HPDE6-E6E7 (cell line): ENCODE data around the gene MAP6D1.

ENCODE experiments used
- DNase-seq: peaks from one replicate; pipeline ENCODE4 v3.0.0; 2011; ENCODE audit warnings: missing footprints; ENCODE audit errors: extremely low spot score

MAP6D1 gene

DNA sequence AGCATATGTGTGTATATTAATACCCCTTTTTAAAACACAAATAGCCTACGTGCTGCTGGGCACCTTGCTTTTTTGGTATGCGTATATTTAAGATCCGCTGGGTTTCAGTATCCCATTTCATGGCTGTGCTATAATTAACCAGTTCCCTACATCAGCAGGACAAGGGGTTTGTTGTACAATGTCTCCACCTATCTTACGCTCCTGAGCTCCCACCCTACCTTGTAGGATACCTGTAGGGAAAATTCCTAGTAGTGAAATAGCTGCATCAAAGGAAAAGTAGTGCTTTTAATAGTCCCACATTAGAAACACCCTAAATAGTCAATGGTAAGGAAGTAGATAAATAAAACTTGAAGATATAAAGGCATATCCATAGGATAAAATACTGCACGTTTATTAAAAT is 1.4 kb downstream of the MAP6D1 start:
- DNase-seq = no peak

- no peak for DNase-seq
Observed at GRCh38 chr3:183822631-183823030, 2.7 kb downstream of the MAP6D1 start.

GRCh38 chr3:183819831-183820230 is 5.5 kb downstream of the MAP6D1 start:
- DNase-seq = no peak

DNA sequence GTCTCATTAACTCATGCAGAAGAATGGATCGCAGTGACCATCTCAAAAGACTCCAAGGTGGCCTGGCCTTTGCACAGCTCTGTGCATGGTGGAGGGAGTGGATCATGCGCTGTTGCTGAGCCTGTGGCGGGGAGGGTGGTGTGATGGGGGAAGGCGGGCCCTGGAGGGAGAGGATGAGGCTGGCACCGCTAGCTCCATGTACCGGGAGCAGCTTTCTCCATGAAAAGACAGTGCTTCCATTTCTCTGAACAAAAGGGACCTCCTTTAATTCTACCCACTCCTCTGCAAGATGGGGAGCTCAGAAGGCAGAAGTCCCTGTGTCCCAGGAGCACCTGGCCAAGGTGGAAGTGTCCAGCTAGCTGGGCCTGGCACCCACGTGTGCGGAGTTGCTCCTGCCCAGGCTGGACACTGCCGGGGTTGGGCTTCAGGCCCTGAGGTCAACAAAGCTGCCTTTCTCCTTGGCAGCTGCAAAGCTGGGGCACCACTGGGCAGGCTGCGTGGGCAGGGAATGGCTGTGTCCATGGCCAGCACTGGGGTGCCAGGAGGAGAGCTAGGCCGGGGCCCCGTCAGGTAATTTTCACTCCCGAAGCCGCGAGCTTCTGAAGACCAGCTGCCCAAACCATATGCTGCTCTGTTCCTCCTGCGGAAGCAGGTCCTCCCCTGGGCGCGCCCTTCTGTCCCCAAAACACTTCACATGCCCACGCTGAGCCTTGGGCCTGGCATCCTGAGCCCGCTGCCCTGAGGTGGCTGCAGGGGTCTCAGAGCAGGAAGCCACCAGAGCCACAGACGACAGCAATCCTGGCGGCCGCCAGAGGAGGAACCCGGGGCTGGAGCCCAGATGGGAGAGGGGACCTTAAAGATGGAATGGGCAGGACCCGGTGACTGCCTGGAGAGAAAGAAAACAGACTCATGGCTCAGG is 6.4 kb downstream of the MAP6D1 start:
- DNase-seq = no peak

- no peak for DNase-seq
Observed at GRCh38 chr3:183818041-183818620, 7.2 kb downstream of the MAP6D1 start.

- DNase-seq = no peak
Observed at GRCh38 chr3:183817639-183818038, 7.7 kb downstream of the MAP6D1 start.

- DNase-seq = no peak
Observed at GRCh38 chr3:183816681-183817510, 8.5 kb downstream of the MAP6D1 start.

GRCh38 chr3:183815951-183816475 is 9.4 kb downstream of the MAP6D1 start:
- DNase-seq = no peak

DNA sequence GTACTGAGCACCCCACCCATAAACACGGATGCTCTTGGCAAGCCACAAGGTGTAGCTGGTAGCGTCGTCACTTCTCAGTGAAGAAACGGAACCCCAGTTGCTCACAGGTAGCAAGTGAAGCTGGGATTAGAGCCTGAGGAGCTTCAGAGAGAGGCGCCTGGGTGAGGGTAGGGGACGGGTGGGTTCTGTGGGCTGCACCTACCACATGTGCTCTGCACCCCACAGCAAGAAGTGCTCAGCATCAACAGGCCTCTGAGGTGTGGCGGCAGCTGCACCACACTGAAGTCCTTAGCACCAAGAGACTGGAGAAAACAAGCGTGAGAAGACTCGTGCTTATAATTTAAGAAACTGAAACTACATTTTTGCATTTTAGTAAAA is 9.8 kb downstream of the MAP6D1 start:
- no peak for DNase-seq

GRCh38 chr3:183814240-183814639 is 11.1 kb downstream of the MAP6D1 start:
- no peak for DNase-seq

- peak; percentile 26 for DNase-seq
Observed at GRCh38 chr3:183812761-183813445, 12.5 kb downstream of the MAP6D1 start.

DNA sequence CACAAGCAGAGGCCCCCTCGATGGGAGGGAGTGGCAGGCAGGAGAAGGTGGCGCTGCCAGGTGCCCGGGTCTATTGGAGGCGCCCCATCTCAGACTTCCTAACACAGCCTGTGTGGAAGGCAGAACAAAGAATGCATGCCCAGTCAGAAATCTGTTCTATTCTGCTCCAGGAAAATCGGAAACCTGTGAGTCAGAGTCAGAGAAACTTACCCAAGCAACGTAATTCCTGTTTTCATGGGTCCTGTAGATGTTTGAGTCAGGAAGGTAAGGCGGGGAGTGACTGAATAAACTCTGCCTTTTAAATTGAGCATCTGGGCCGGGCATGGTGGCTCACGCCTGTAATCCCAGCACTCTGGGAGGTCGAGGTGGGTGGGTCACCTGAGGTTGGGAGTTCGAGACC is 13.7 kb downstream of the MAP6D1 start:
- peak; percentile 34 for DNase-seq

GRCh38 chr3:183810643-183811594 is 14.5 kb downstream of the MAP6D1 start:
- DNase-seq = no peak

DNA sequence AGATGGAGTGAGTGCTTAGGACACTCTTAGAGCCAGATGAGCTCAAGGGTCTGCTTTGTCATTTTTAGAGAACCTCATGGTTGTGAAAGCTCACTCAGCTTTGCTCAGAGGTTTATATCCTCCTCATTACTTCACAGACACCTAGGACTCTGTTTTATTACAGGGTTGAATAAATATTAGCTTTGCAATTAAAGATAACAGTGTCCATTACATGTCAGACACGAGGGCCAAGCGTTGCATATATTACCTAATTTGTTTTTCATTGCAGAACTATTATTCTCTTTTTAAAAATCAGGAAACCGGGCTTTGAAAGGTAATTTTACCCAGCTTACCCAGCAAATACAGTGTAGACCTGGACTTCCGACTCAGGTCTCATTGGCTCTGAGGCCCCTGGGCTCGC is 16.1 kb downstream of the MAP6D1 start:
- no peak for DNase-seq

GRCh38 chr3:183808355-183808754 is 17.0 kb downstream of the MAP6D1 start:
- no peak for DNase-seq

DNA sequence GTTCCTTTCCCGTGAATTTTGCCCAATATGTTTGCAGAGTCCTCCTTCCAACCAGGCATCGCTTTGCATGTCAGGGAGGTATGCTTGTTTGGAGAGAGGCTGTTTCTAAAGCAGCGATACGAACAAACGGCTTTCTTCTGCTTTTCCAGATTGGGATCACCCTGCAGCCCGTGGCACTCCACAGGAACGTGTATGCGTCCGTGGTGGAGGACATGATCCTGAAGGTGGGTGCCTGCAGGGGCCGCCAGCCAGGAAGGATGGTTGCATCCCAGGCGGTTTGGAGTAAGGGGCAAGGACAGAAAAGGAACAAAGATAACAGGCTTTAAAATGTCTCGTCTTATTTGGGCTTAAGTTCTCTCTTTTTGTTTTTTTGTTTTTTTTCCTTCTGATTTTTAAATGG is 17.5 kb downstream of the MAP6D1 start:
- no peak for DNase-seq

DNA sequence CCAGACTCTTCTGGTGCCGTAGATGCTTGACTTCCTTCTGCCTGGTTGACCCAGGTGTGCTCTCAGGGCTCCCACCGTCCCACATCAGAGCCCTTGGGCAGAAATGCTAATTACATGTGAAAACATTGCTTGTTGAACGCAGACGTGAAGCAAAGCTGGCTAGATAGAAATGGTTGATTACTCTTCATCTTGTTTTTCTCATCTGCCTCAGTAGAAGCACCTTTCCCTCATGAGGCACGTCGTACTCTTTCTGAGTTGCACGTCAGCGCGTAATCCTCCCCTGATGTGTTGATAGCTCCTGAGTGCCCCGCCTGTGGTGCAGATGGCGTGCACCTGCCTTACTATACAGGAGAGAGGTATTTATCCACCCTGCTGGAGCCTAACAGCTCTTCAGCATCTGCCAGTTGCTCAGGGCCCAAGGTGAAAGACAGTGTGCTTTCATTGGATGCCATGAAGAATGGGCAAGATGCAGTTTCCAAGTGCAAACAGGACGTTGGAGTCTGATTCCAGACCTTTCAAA is 18.1 kb downstream of the MAP6D1 start:
- no peak for DNase-seq

GRCh38 chr3:183802989-183803388 is 22.4 kb downstream of the MAP6D1 start:
- DNase-seq = no peak

DNA sequence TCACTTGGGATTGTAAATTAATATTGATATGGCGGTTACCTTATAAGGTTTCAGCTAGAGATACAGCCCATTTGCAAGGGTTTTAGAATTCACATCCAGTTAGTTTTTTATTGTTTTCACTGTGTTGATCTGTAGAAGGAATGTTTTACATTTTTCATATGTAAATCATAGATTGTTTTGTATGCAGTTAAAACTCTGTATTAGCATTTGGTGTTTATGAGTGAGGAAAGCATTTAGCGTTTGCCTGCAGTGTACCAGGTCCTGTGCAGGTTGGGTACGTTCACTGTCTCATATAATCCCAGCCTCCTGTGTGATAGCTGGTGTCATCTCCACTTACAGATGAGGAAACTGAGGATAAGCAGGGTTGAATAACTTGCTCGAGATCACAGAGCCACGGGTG is 23.8 kb downstream of the MAP6D1 start:
- no peak for DNase-seq

- no peak for DNase-seq
Observed at GRCh38 chr3:183800243-183800863, 25.0 kb downstream of the MAP6D1 start.
